Hepatocyte (in vitro differentiated cells): ENCODE data around the gene TMEM41B.

Experiments used
- EZH2 ChIP-seq: fragments of 200-600 bp; sonication (generic); IDR thresholded peaks from 2 replicates; pipeline ENCODE4 v1.6.1; 2016; ENCODE audit warnings: antibody characterized with exemption, mild to moderate bottlenecking, borderline replicate concordance
- TF ChIP-seq, protein P1 (sequence below): fragments of 200-600 bp; sonication (generic); IDR thresholded peaks from 2 replicates; pipeline ENCODE4 v1.5.1; 2016; ENCODE audit warnings: antibody characterized with exemption, mild to moderate bottlenecking; ENCODE audit not compliant: poor library complexity

DNA sequence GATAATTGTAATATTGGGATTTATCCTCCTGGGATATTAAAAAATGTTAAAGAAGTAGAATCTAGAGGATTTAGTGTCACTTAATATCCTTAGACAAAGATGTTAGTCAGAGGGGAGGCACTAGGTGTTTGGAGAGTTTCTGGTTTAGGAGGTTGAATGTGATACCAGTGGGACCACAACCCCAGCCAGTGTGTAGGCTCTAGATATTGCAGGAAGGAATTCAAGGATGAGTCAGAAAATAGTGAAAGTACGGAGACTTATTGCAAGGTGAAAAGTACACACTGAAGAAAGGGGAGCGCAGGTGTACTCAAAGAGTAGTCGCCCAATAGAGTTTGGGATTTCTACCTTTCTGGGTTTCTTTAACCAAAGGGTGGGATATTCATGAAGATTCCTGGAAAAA, 5.7 kb upstream of the TMEM41B start:
- TF ChIP-seq EZH2 = no peak
- TF ChIP-seq, protein P1, sequence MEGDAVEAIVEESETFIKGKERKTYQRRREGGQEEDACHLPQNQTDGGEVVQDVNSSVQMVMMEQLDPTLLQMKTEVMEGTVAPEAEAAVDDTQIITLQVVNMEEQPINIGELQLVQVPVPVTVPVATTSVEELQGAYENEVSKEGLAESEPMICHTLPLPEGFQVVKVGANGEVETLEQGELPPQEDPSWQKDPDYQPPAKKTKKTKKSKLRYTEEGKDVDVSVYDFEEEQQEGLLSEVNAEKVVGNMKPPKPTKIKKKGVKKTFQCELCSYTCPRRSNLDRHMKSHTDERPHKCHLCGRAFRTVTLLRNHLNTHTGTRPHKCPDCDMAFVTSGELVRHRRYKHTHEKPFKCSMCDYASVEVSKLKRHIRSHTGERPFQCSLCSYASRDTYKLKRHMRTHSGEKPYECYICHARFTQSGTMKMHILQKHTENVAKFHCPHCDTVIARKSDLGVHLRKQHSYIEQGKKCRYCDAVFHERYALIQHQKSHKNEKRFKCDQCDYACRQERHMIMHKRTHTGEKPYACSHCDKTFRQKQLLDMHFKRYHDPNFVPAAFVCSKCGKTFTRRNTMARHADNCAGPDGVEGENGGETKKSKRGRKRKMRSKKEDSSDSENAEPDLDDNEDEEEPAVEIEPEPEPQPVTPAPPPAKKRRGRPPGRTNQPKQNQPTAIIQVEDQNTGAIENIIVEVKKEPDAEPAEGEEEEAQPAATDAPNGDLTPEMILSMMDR = no peak
